Thoracic aorta (tissue), 2 donors: Measurements from ENCODE around the gene KDM6B. TPM values are rescaled to one million over a fixed set of nuclear protein-coding genes. Genes with fewer than 3 reads are reported as not detected.

Source experiments
- ATAC-seq: fragments of 150-250 bp; one replicate; pipeline ENCODE4 v1.8.0; 2017; ENCODE audit warnings: low read depth; ENCODE audit not compliant: insufficient number of reproducible peaks, low FRiP score
- DNase-seq: peaks from one replicate; pipeline ENCODE4 v3.0.0-alpha.2; 2020; ENCODE audit warnings: low spot score
- H3K27ac ChIP-seq, 2 donors: fragments of 200-600 bp; sonication (generic); 1 replicate in 1 of 2; 2 replicates in 1 of 2; pipeline ENCODE4 v1.5.1; 2016; ENCODE audit warnings: mild to moderate bottlenecking in 2 of 2, moderate library complexity in 2 of 2
- H3K27me3 ChIP-seq: fragments of 200-600 bp; sonication (generic); replicated peaks from 2 replicates; pipeline ENCODE4 v1.6.0; 2016; ENCODE audit warnings: mild to moderate bottlenecking; ENCODE audit not compliant: insufficient read depth
- H3K36me3 ChIP-seq: fragments of 200-600 bp; sonication (generic); one replicate; pipeline ENCODE4 v1.5.1; 2016
- H3K4me1 ChIP-seq, 2 donors: fragments of 200-600 bp; sonication (generic); 1 replicate in 1 of 2; 2 replicates in 1 of 2; pipeline versions ENCODE4 v1.5.1 to v1.6.0; 2016; ENCODE audit warnings: low read depth in 2 of 2, mild to moderate bottlenecking in 1 of 2; ENCODE audit not compliant: control insufficient read depth in 1 of 2
- H3K4me3 ChIP-seq: fragments of 200-600 bp; sonication (generic); 2 replicates; pipeline ENCODE4 v1.5.1; 2016; ENCODE audit warnings: mild to moderate bottlenecking
- H3K9me3 ChIP-seq: fragments of 200-600 bp; sonication (generic); 2 replicates; pipeline ENCODE4 v1.5.1; 2016
- CTCF ChIP-seq: fragments of 200-600 bp; sonication (generic); IDR thresholded peaks from one replicate; pipeline ENCODE4 v1.5.1; 2019; ENCODE audit warnings: antibody characterized with exemption
- total RNA-seq, 2 donors: library from RNA; depleted of rRNA; stranded (reverse); fragments of >200 nt; gene quantifications; one replicate each; pipeline versions ENCODE4 v1.1.0 to v1.2.3, GENCODE V29; 2016

KDM6B gene
- 10 to 100 TPM in 1 of 2 donors, 1 to 10 TPM in 1; 9.5 to 35.8 TPM for total RNA-seq

GRCh38 chr17:7833795-7834541, at the start of gene KDM6B:
Gene KDM6B, plus strand, starts transcription at chr17:7834217. Its CDS starts 11,338 bp downstream, at chr17:7845555.
- ATAC-seq, result peak; percentile 54
- H3K4me1 ChIP-seq, result peaks cover 17 to 24% of the 10 kb centered on the region in 2 donors
- no peaks in the 10 kb centered on the region for H3K9me3 ChIP-seq
- H3K27ac ChIP-seq, result peak within 1 kb of the TSS; percentile 95
- H3K36me3 ChIP-seq, result no peaks in the 10 kb centered on the region
- peak; percentile 88 for DNase-seq
- H3K4me3 ChIP-seq, result peak within 1 kb of the TSS; percentile 80
- TF ChIP-seq CTCF, result no peak
- no peaks in the 10 kb centered on the region for H3K27me3 ChIP-seq

- DNase-seq (no peak), ATAC-seq (no peak)
- no peaks in the 10 kb centered on the region for H3K4me1 ChIP-seq
- H3K27me3 ChIP-seq, result no peaks in the 10 kb centered on the region
- no peaks in the 10 kb centered on the region for H3K9me3 ChIP-seq
- H3K36me3 ChIP-seq, result no peaks in the 10 kb centered on the region
- no peak overlapping the region for H3K27ac ChIP-seq
- H3K4me3 ChIP-seq, result no peak overlapping the region
- no peak for TF ChIP-seq CTCF
Observed at GRCh38 chr17:7786866-7787265, 47.2 kb upstream of the KDM6B start.

- H3K4me3 ChIP-seq, result no peak overlapping the region
- no peak overlapping the region for H3K27ac ChIP-seq
- no peaks in the 10 kb centered on the region for H3K27me3 ChIP-seq
- no peak for DNase-seq
- no peaks in the 10 kb centered on the region for H3K4me1 ChIP-seq
- no peaks in the 10 kb centered on the region for H3K36me3 ChIP-seq
- no peaks in the 10 kb centered on the region for H3K9me3 ChIP-seq
- TF ChIP-seq CTCF, result no peak
- no peak for ATAC-seq
Observed at GRCh38 chr17:7789131-7789530, 44.9 kb upstream of the KDM6B start.

- Histone ChIP-seq H3K27me3 (no peaks in the 10 kb centered on the region), H3K36me3 (no peaks in the 10 kb centered on the region), H3K9me3 (no peaks in the 10 kb centered on the region), H3K4me1 (no peaks in the 10 kb centered on the region), H3K27ac (no peak overlapping the region), H3K4me3 (no peak overlapping the region)
- no peak for TF ChIP-seq CTCF
- no peak for ATAC-seq
- DNase-seq, result no peak
Observed at GRCh38 chr17:7790150-7790549, 43.9 kb upstream of the KDM6B start.

GRCh38 chr17:7792611-7793010, 41.4 kb upstream of the KDM6B start:
- H3K27me3 ChIP-seq, result no peaks in the 10 kb centered on the region
- TF ChIP-seq CTCF, result no peak
- no peak overlapping the region for H3K4me3 ChIP-seq
- ATAC-seq (no peak), DNase-seq (no peak)
- H3K27ac ChIP-seq, result no peak overlapping the region
- H3K4me1 ChIP-seq, result no peaks in the 10 kb centered on the region
- no peaks in the 10 kb centered on the region for H3K9me3 ChIP-seq
- no peaks in the 10 kb centered on the region for H3K36me3 ChIP-seq
